Keratinocyte (primary cell): Measurements from ENCODE around the gene TUBB4B. TPM values are rescaled to one million over a fixed set of nuclear protein-coding genes. Genes with fewer than 3 reads are reported as not detected.

Experiments
- DNase-seq: peaks from one replicate; pipeline ENCODE4 v3.0.0-alpha.2; 2011; ENCODE audit warnings: low read depth, missing footprints, low spot score
- FAIRE-seq: peaks from 2 replicates; lab custom pipeline; 2011; peaks lifted over from hg19 to GRCh38; lab: Jason Lieb, UNC
- H2AFZ ChIP-seq: 2 replicates; pipeline ENCODE4 v1.6.0; 2012; ENCODE audit warnings: low read length, control low read depth, inconsistent platforms; ENCODE audit not compliant: control insufficient read depth
- H3K27ac ChIP-seq: 2 replicates; pipeline ENCODE4 v1.5.1; 2011; ENCODE audit warnings: low read length; ENCODE audit not compliant: control insufficient read depth, insufficient read depth
- H3K27me3 ChIP-seq: 3 replicates; pipeline ENCODE4 v1.6.0; 2011; ENCODE audit warnings: low read length; ENCODE audit not compliant: control insufficient read depth, insufficient read depth; ENCODE audit errors: extremely low read depth
- H3K36me3 ChIP-seq, 2 experiments: 2 replicates in 1 of 2; 3 replicates in 1 of 2; pipeline ENCODE4 v1.5.1; 2011; ENCODE audit warnings: low read length in 2 of 2, mild to moderate bottlenecking in 1 of 2; ENCODE audit not compliant: control insufficient read depth in 2 of 2, insufficient read depth in 2 of 2; ENCODE audit errors: extremely low read depth in 1 of 2
- H3K4me1 ChIP-seq: 3 replicates; pipeline ENCODE4 v1.5.1; 2011; ENCODE audit warnings: low read length; ENCODE audit not compliant: control insufficient read depth, insufficient read depth; ENCODE audit errors: extremely low read depth
- H3K4me2 ChIP-seq: 3 replicates; pipeline ENCODE4 v1.6.0; 2011; ENCODE audit warnings: low read depth, low read length; ENCODE audit not compliant: control insufficient read depth, insufficient read depth; ENCODE audit errors: extremely low read depth
- H3K4me3 ChIP-seq, 3 experiments: fragments of 200-600 bp in 1 of 3; sonication (generic) in 1 of 3; 2 replicates in 2 of 3; 3 replicates in 1 of 3; pipeline ENCODE4 v1.5.1; 2011 to 2016; ENCODE audit warnings: low read length in 3 of 3, mild to moderate bottlenecking in 3 of 3, control low read depth in 2 of 3, inconsistent platforms in 1 of 3, low read depth in 1 of 3, mixed read lengths in 1 of 3, mixed run types in 1 of 3, moderate library complexity in 1 of 3; ENCODE audit not compliant: control insufficient read depth in 2 of 3, insufficient read depth in 2 of 3; ENCODE audit errors: extremely low read depth in 1 of 3
- H3K79me2 ChIP-seq: 2 replicates; pipeline ENCODE4 v1.6.0; 2012; ENCODE audit warnings: low read length; ENCODE audit not compliant: control insufficient read depth, insufficient read depth
- H3K9ac ChIP-seq: 3 replicates; pipeline ENCODE4 v1.6.0; 2011; ENCODE audit warnings: low read length; ENCODE audit not compliant: control insufficient read depth, insufficient read depth; ENCODE audit errors: extremely low read depth
- H3K9me1 ChIP-seq: 3 replicates; pipeline ENCODE4 v1.6.0; 2011; ENCODE audit warnings: low read length; ENCODE audit not compliant: control insufficient read depth, insufficient read depth; ENCODE audit errors: extremely low read depth
- H3K9me3 ChIP-seq: 2 replicates; pipeline ENCODE4 v1.5.1; 2012; ENCODE audit warnings: low read depth, low read length; ENCODE audit not compliant: control insufficient read depth
- H4K20me1 ChIP-seq: 3 replicates; pipeline ENCODE4 v1.6.0; 2011; ENCODE audit warnings: low read length; ENCODE audit not compliant: control insufficient read depth, insufficient read depth; ENCODE audit errors: extremely low read depth
- CTCF ChIP-seq, 3 experiments: IDR thresholded peaks in 1 of 3; conservative IDR thresholded peaks in 1 of 3; optimal IDR thresholded peaks in 1 of 3; 2 replicates in 2 of 3; 3 replicates in 1 of 3; pipeline versions ENCODE3 to v1.5.1; 2011; ENCODE audit warnings: low read length in 3 of 3, mild to moderate bottlenecking in 3 of 3, moderate library complexity in 2 of 3, control low read depth in 1 of 3, inconsistent platforms in 1 of 3; ENCODE audit not compliant: insufficient read depth in 2 of 3; ENCODE audit errors: extremely low read depth in 1 of 3
- EZH2 ChIP-seq: IDR thresholded peaks from one replicate; pipeline ENCODE4 v1.6.1; 2012; ENCODE audit warnings: inconsistent platforms, mild to moderate bottlenecking, low read length, moderate library complexity
- dilution Hi-C: fragments of 300-500 bp; cut with MboI; formaldehyde crosslinking; loops from one replicate; pipeline ENCODE4 v1.7.0; 2020; ENCODE audit warnings: low sequenced_read_pairs; ENCODE audit not compliant: extremely low pct_ligation_motif_present
- polyA plus RNA-seq, 5 experiments: library from polyadenylated mRNA; depleted of rRNA in 3 of 5; stranded (reverse) in 3 of 5; stranded (forward) in 1 of 5; unstranded in 1 of 5; fragments of >200 nt; gene quantifications; 1 replicate in 1 of 5; 2 replicates in 3 of 5; 3 replicates in 1 of 5; pipeline versions ENCODE4 v1.2.1 to v1.2.3, GENCODE V29; 2011 to 2012; ENCODE audit warnings: missing spikeins in 2 of 5, low read depth in 1 of 5, low replicate concordance in 1 of 5

Gene TUBB4B
- polyA plus RNA-seq, 1 donor (not counting 4 experiments of a cell fraction or from before 2014, with no cell fraction given), result 440 TPM

GRCh38 chr9:137228968-137229896 is 11.9 kb upstream of the TUBB4B start:
- Histone ChIP-seq H3K4me1 (peaks cover 29% of the 10 kb centered on the region), H4K20me1 (no peaks in the 10 kb centered on the region), H3K36me3 (no peaks in the 10 kb centered on the region), H3K4me2 (no peak overlapping the region), H3K9ac (no peak overlapping the region), H3K9me1 (no peaks in the 10 kb centered on the region), H3K4me3 (no peak overlapping the region), H3K9me3 (no peaks in the 10 kb centered on the region), H3K27ac (no peak overlapping the region), H3K79me2 (no peaks in the 10 kb centered on the region), H3K27me3 (peaks cover 9% of the 10 kb centered on the region), H2AFZ (no peak overlapping the region)
- no peak for DNase-seq
- dilution Hi-C loops, result no loop called here
- no peak for TF ChIP-seq CTCF (optimal IDR thresholded peaks at IDR 0.05 in 1 of 3, IDR thresholded peaks at IDR 0.05 in 1 of 3, conservative IDR thresholded peaks at IDR 0.05 in 1 of 3; ENCODE audit: extremely low read depth in 1 of 3, insufficient read depth in 2 of 3, low read length in 3 of 3)
- no peak for FAIRE-seq

- no peak overlapping the region for H3K27ac ChIP-seq
- no peak overlapping the region for H2AFZ ChIP-seq
- H3K4me2 ChIP-seq, result no peak overlapping the region
- peaks cover 23% of the 10 kb centered on the region for H3K4me1 ChIP-seq
- no peak for FAIRE-seq
- dilution Hi-C loops, result no loop called here
- H3K79me2 ChIP-seq, result no peaks in the 10 kb centered on the region
- DNase-seq, result no peak
- no peaks in the 10 kb centered on the region for H4K20me1 ChIP-seq
- H3K27me3 ChIP-seq, result peaks cover 15% of the 10 kb centered on the region
- no peaks in the 10 kb centered on the region for H3K36me3 ChIP-seq
- no peak overlapping the region for H3K4me3 ChIP-seq
- TF ChIP-seq EZH2, result no peak
- no peak for TF ChIP-seq CTCF (optimal IDR thresholded peaks at IDR 0.05 in 1 of 3, IDR thresholded peaks at IDR 0.05 in 1 of 3, conservative IDR thresholded peaks at IDR 0.05 in 1 of 3; ENCODE audit: extremely low read depth in 1 of 3, insufficient read depth in 2 of 3, low read length in 3 of 3)
- no peak overlapping the region for H3K9ac ChIP-seq
- H3K9me1 ChIP-seq, result no peaks in the 10 kb centered on the region
- no peaks in the 10 kb centered on the region for H3K9me3 ChIP-seq
These were observed 11.0 kb upstream of the TUBB4B start for GRCh38 chr9:137229903-137230704.
